K562 (cell line): Measurements from ENCODE around the gene DYNLL1. TPM values are rescaled to one million over a fixed set of nuclear protein-coding genes. Genes with fewer than 3 reads are reported as not detected.

ENCODE experiments used
- CC2D1A ChIP-seq: fragments of 450-650 bp; IDR thresholded peaks from 2 replicates; pipeline ENCODE4 v1.6.1; 2017; ENCODE audit warnings: mild to moderate bottlenecking
- CHD2 ChIP-seq: IDR thresholded peaks from 2 replicates; pipeline ENCODE4 v1.6.1; 2011; ENCODE audit warnings: low read depth, low read length
- CREB5 ChIP-seq: fragments of 250-450 bp; sonication (Bioruptor Pico); IDR thresholded peaks from 2 replicates; pipeline ENCODE4 v1.5.0; 2020; ENCODE audit warnings: mild to moderate bottlenecking
- HMG20B ChIP-seq: fragments of 250-450 bp; sonication (Bioruptor Pico); IDR thresholded peaks from 2 replicates; pipeline ENCODE4 v1.5.0; 2021; ENCODE audit warnings: mild to moderate bottlenecking
- KAT8 ChIP-seq: fragments of 450-650 bp; IDR thresholded peaks from 2 replicates; pipeline ENCODE4 v1.6.1; 2016; ENCODE audit warnings: low read depth, mild to moderate bottlenecking
- KDM5B ChIP-seq: fragments of 200-600 bp; sonication (generic); IDR thresholded peaks from 2 replicates; pipeline ENCODE4 v1.6.1; 2012; ENCODE audit warnings: low read depth, mild to moderate bottlenecking, moderate library complexity, low read length, control low read depth, inconsistent platforms; ENCODE audit not compliant: insufficient replicate concordance
- MIER1 ChIP-seq: fragments of 450-650 bp; IDR thresholded peaks from 2 replicates; pipeline ENCODE4 v1.6.1; 2016; ENCODE audit warnings: antibody characterized with exemption, mild to moderate bottlenecking, low read depth
- MTA2 ChIP-seq: fragments of 450-650 bp; IDR thresholded peaks from 2 replicates; pipeline ENCODE4 v1.6.1; 2016; ENCODE audit warnings: low read depth
- NCOA4 ChIP-seq: fragments of 450-650 bp; IDR thresholded peaks from 2 replicates; pipeline ENCODE4 v1.6.1; 2018; ENCODE audit warnings: mild to moderate bottlenecking; ENCODE audit not compliant: partially characterized antibody
- NEUROD1 ChIP-seq: fragments of 150-350 bp; IDR thresholded peaks from 2 replicates; pipeline ENCODE4 v1.6.1; 2014; ENCODE audit warnings: borderline replicate concordance, low read length, low read depth; ENCODE audit not compliant: partially characterized antibody
- NR3C1 ChIP-seq: sonication (generic); formaldehyde crosslinking; IDR thresholded peaks from 2 replicates; pipeline ENCODE4 v1.8.1; 2022; ENCODE audit warnings: missing genetic modification reagents
- POLR3G ChIP-seq: IDR thresholded peaks from 2 replicates; pipeline ENCODE4 v1.6.1; 2011; ENCODE audit not compliant: insufficient read length, insufficient replicate concordance; ENCODE audit errors: extremely low read depth
- RBM34 ChIP-seq: fragments of 200-400 bp; formaldehyde crosslinking; IDR thresholded peaks from 2 replicates; pipeline ENCODE4 v1.6.1; 2018; ENCODE audit warnings: low read length, borderline replicate concordance; ENCODE audit not compliant: insufficient read depth
- SUPT5H ChIP-seq: fragments of 450-650 bp; IDR thresholded peaks from 2 replicates; pipeline ENCODE4 v1.6.1; 2016
- TAF1 ChIP-seq: IDR thresholded peaks from 2 replicates; pipeline ENCODE4 v1.6.1; 2011; ENCODE audit warnings: mild to moderate bottlenecking, low read length, moderate library complexity; ENCODE audit not compliant: insufficient read depth, control insufficient read depth, severe bottlenecking; ENCODE audit errors: extremely low read depth
- ZFP30 ChIP-seq: fragments of 250-450 bp; sonication (Bioruptor Pico); IDR thresholded peaks from 2 replicates; pipeline ENCODE4 v1.8.0; 2022; ENCODE audit warnings: moderate library complexity, mild to moderate bottlenecking, inconsistent platforms, borderline replicate concordance
- ZHX1 ChIP-seq: fragments of 150-350 bp; conservative IDR thresholded peaks from 2 replicates; pipeline ENCODE4 v1.6.1; 2014; ENCODE audit warnings: low read length
- ZNF133 ChIP-seq: fragments of 250-450 bp; sonication (Bioruptor Pico); IDR thresholded peaks from 2 replicates; pipeline ENCODE4 v1.4.0; 2020; ENCODE audit warnings: mild to moderate bottlenecking
- ZNF263 ChIP-seq: sonication (generic); formaldehyde crosslinking; IDR thresholded peaks from 2 replicates; pipeline ENCODE4 v1.8.0; 2022; ENCODE audit warnings: mild to moderate bottlenecking, missing genetic modification reagents, borderline replicate concordance
- ZNF384 ChIP-seq: IDR thresholded peaks from 2 replicates; pipeline ENCODE4 v1.6.1; 2012; ENCODE audit warnings: low read depth, low read length, improper control_type of control experiment
- ZNF778 ChIP-seq: fragments of 450-650 bp; formaldehyde crosslinking; IDR thresholded peaks from 2 replicates; pipeline ENCODE4 v1.4.0; 2020; ENCODE audit warnings: mild to moderate bottlenecking, moderate library complexity
- polyA plus RNA-seq, 8 experiments: library from polyadenylated mRNA; depleted of rRNA in 4 of 8; stranded (reverse) in 5 of 8; unstranded in 3 of 8; fragments of >200 nt; fragmentation: Nextera tagmentation in 2 of 8; fragmentation: Illumina TruSeq in 1 of 8; extraction: Ambion mirVana in 2 of 8; extraction: Trizol in 1 of 8; gene quantifications; 2 replicates each; pipeline versions ENCODE4 v1.2.1 to v1.2.3, GENCODE V29; 2011 to 2014; ENCODE audit warnings: inconsistent platforms in 1 of 8, missing spikeins in 1 of 8
- total RNA-seq, 7 experiments: library from RNA; depleted of rRNA in 6 of 7; stranded (reverse); fragments of >200 nt in 6 of 7; fragmentation: Illumina TruSeq in 2 of 7; extraction: Trizol in 2 of 7; gene quantifications; 2 replicates each; pipeline versions ENCODE4 v1.2.1 to v1.2.3, GENCODE V29; 2011 to 2021; ENCODE audit warnings: low replicate concordance in 1 of 7
- TF ChIP-seq, protein P1 (sequence below), 2 experiments: fragments of 450-650 bp in 1 of 2; sonication (generic) in 1 of 2; formaldehyde crosslinking in 1 of 2; IDR thresholded peaks in 1 of 2; conservative IDR thresholded peaks in 1 of 2; 2 replicates each; pipeline versions ENCODE4 v1.6.1 to v1.8.1; 2016 to 2023; ENCODE audit warnings: mild to moderate bottlenecking in 2 of 2, moderate library complexity in 2 of 2, inconsistent platforms in 1 of 2, missing genetic modification reagents in 1 of 2
- TF ChIP-seq, protein P2 (sequence below): IDR thresholded peaks from 2 replicates; pipeline ENCODE4 v1.6.1; 2011; ENCODE audit not compliant: insufficient read length; ENCODE audit errors: extremely low read depth

Gene DYNLL1
- total and polyA plus RNA-seq, 9 of the 15 experiments (the other 6 are each of a cell fraction or from before 2014, with no cell fraction given), result 303 to 1,112 (median 468) TPM

GRCh38 chr12:120528861-120529525 lies 33.1 kb downstream of the DYNLL1 start, which contains the start of gene COQ5 (continued):
- no peak for TF ChIP-seq ZNF778 (CRISPR knock-in tag)
- peak; percentile 43 for TF ChIP-seq NEUROD1
- TF ChIP-seq ZNF384, result peak; percentile 3; the same call in 1 of the 2 replicates
- TF ChIP-seq NR3C1 (CRISPR knock-in tag), result no peak
- TF ChIP-seq, protein P1, sequence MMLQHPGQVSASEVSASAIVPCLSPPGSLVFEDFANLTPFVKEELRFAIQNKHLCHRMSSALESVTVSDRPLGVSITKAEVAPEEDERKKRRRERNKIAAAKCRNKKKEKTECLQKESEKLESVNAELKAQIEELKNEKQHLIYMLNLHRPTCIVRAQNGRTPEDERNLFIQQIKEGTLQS (IDR thresholded peaks at IDR 0.05), result peak; percentile 98
- TF ChIP-seq, protein P1 (CRISPR knock-in tag; conservative IDR thresholded peaks at IDR 0.05), result peak; percentile 97
- TF ChIP-seq CC2D1A, result no peak; the same call in 1 of the 2 replicates
- no peak for TF ChIP-seq ZFP30 (CRISPR knock-in tag)
- TF ChIP-seq, protein P2, sequence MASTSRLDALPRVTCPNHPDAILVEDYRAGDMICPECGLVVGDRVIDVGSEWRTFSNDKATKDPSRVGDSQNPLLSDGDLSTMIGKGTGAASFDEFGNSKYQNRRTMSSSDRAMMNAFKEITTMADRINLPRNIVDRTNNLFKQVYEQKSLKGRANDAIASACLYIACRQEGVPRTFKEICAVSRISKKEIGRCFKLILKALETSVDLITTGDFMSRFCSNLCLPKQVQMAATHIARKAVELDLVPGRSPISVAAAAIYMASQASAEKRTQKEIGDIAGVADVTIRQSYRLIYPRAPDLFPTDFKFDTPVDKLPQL, result no peak
- no peak for TF ChIP-seq CREB5 (CRISPR knock-in tag)
- no peak for TF ChIP-seq HMG20B (CRISPR knock-in tag)
- no peak for TF ChIP-seq POLR3G
- peak; percentile 85 for TF ChIP-seq KDM5B
- peak; percentile 74; the same call in 1 of the 2 replicates for TF ChIP-seq ZHX1
- TF ChIP-seq ZNF263, result 0 out of 2 replicates have a peak, but pooled peaks have one; percentile 17
- 0 out of 2 replicates have a peak, but pooled peaks have one; percentile 33 for TF ChIP-seq MTA2
- peak; percentile 97 for TF ChIP-seq SUPT5H
- peak; percentile 99 for TF ChIP-seq TAF1
- TF ChIP-seq ZNF133 (CRISPR knock-in tag), result peak; percentile 15; the same call in 1 of the 2 replicates
- no peak for TF ChIP-seq NCOA4
- no peak for TF ChIP-seq RBM34
- no peak for TF ChIP-seq CHD2
- peak; percentile 74; the same call in 1 of the 2 replicates for TF ChIP-seq KAT8
- no peak for TF ChIP-seq MIER1
